HG03378 (cell line): ENCODE results near the gene NPEPL1.

Experiments used
- ATAC-seq: cut with Tn5 transposase; IDR thresholded peaks from one replicate; pipeline ENCODE4 v1.9.1; 2021; ENCODE audit warnings: mild to moderate bottlenecking, moderate library complexity; ENCODE audit not compliant: unreplicated experiment

NPEPL1 gene

GRCh38 chr20:58699623-58700107 is 7.1 kb downstream of the NPEPL1 start:
- ATAC-seq: no peak

- ATAC-seq: no peak
Observed at GRCh38 chr20:58700121-58700821, 7.7 kb downstream of the NPEPL1 start.

GRCh38 chr20:58700823-58701222 is 8.2 kb downstream of the NPEPL1 start:
- no peak for ATAC-seq

GRCh38 chr20:58701431-58702160 is 9.0 kb downstream of the NPEPL1 start:
- no peak for ATAC-seq

- no peak for ATAC-seq
Observed at GRCh38 chr20:58702161-58702510, 9.5 kb downstream of the NPEPL1 start.

- ATAC-seq: no peak
Observed at GRCh38 chr20:58702859-58703648, 10.5 kb downstream of the NPEPL1 start.

- no peak for ATAC-seq
Observed at GRCh38 chr20:58703765-58704371, 11.3 kb downstream of the NPEPL1 start.

- no peak for ATAC-seq
Observed at GRCh38 chr20:58705208-58705926, 12.8 kb downstream of the NPEPL1 start.

GRCh38 chr20:58706150-58706892 is 13.7 kb downstream of the NPEPL1 start:
- no peak for ATAC-seq

GRCh38 chr20:58706975-58707681 is 14.5 kb downstream of the NPEPL1 start:
- no peak for ATAC-seq

GRCh38 chr20:58707770-58708169 is 15.2 kb downstream of the NPEPL1 start:
- no peak for ATAC-seq

GRCh38 chr20:58708246-58708931 is 15.8 kb downstream of the NPEPL1 start:
- no peak for ATAC-seq

- ATAC-seq: no peak
Observed at GRCh38 chr20:58709013-58709702, 16.6 kb downstream of the NPEPL1 start.

- ATAC-seq: no peak
Observed at GRCh38 chr20:58709703-58710039, 17.1 kb downstream of the NPEPL1 start.

- no peak for ATAC-seq
Observed at GRCh38 chr20:58710481-58711265, 18.1 kb downstream of the NPEPL1 start.

- no peak for ATAC-seq
Observed at GRCh38 chr20:58711266-58712051, 18.9 kb downstream of the NPEPL1 start.
